ENCODE measurements around the gene TM9SF4. TPM values are rescaled to one million over a fixed set of nuclear protein-coding genes. Genes with fewer than 3 reads are reported as not detected.

The TM9SF4 gene
- total RNA-seq, 1 donor from 2014 or later: 33.5 TPM

DNA sequence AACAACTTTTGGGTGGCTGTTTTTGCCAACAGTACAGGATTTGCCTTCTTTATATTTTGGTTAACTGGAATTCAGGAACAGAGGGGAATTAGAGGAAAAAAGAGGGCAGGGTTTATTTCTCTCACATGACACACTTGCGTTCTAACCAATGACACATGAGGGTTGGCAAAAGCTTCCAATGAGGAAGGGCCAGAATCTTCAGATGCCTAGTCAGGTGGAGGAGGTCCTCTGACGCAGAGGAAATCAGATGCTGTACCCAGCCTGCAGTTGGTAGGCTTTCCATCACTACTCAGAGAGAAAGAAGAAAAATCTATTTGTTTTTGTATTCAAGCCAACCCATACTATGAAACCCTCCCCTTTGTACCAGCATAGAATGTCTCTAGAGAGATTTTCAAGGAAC is 20.8 kb downstream of the TM9SF4 start:
- DNase-seq: no peak

DNA sequence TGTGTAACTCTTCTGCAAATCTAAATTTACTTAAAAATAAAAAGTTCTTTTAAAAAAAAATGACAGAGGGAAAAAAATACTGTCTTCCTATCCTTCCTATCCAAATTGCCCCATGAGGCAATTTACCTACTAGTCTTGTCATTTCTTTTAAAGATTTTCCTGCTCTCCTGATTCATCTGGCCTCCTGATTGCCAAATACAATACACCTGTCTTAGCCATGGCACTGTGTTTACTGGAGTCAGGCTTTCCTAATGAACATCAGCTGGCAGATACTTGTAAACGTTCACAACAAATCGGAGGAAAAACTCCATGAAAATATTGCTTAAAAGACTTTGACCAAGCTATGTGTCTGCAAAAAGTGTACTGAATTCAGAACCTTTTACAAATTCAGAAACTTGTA is 21.5 kb downstream of the TM9SF4 start:
- DNase-seq: no peak

DNA sequence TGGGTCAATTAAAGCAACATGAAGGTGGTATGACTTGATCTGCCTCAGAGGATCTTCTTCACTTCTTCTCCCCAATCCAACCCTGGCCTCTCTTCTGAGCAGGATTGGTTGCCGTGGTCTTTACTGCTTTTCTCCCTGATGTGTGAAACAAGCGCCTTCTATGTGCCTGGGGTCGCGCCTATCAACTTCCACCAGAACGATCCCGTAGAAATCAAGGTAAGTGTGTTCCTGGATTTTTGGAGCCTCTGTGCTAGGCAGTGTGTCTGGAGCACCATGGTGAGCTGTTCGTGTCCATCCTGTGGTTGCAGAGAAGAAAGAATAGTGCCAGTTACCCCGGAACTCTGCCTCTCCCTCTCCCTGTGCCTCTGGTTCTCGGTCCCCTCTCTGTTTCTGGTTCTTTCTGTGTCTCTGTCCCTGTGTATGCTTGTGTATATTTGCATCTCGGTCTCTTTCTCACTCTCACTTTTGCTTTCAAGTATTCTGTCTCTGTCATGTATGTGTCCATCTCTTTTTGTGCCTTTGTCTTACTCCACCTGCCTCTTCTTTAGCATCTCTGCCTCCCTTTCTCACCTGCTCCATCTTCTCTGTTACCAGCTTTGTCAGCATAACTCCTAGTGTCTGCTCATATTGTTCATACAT is 23.5 kb downstream of the TM9SF4 start:
- no peak for DNase-seq

DNA sequence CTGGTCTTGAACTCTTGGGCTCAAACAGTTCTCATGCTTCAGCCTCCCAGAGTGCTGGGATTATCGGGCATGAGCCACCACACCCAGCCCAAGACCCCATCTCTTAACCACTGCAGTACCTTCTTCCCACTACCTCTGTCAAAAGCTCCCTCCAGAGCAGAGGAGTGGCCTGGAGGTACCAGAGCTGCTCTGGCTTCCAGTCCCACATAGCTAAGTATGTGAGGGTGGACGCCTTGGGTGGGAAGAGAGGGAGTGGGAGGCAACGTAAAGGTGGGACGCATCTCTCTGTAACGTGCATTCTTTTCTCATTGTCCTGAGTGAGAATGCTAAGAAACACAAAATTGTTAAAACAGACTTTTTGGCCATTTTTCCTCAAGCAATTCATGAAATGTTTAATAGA is 24.5 kb downstream of the TM9SF4 start:
- no peak for DNase-seq

DNA sequence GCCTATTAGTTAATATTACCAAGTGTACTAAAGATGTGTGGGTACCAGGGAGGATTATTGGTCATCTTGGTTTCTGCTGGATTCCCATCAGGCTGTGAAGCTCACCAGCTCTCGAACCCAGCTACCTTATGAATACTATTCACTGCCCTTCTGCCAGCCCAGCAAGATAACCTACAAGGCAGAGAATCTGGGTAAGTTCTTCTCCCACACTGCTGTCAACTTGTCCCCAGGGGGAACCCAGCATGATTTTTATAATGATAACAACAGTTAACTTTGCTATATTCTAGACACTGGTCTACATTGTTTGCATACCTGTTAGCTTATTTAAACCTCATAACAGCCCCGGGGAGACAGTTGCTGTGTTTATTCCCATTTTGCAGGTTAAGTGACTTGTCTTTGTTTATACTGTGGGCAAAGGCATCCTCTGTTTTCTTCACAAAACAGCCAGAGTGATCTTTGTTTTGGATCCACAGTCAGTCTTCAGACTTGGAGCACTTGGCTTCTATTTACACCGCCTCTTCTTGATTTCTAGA is 26.5 kb downstream of the TM9SF4 start:
- DNase-seq: no peak

DNA sequence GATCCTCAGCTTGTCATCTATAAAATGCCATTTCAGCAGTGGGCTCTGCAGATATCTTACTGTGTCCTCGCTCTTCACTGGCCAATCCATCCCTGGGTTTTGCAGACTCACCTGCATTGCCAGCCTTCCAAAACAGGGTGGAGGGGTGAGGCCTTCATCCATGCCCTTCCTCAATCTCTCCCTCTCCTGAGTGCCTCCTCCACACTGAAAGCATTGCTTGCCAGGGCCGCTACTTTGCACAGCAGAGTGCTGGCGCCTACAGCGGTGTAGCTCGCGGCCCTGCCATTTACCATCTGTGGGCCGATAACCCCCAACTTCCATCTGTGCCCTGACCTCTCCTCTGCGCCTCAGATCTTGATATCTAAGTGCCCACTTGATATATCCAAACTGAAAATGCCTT is 29.4 kb downstream of the TM9SF4 start:
- DNase-seq: no peak

DNA sequence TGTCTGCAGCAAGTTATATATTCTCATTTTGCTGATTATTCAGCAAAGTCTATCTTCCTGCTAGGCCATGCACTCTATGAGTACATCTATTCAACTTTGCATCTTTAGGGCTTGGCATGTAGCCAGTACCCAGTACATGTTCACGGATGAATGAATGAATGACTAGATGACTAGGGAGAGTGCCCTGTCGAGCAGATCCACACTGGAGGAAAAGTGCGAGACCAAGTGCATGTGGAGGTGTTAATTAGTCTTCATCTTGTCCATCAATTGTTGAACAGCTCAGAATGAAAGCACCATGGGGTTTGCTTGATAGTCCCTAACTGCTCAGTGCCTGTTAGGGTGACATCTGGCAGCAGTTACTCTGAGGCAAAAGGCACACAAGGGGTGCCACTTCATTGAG is 30.4 kb downstream of the TM9SF4 start:
- no peak for DNase-seq

DNA sequence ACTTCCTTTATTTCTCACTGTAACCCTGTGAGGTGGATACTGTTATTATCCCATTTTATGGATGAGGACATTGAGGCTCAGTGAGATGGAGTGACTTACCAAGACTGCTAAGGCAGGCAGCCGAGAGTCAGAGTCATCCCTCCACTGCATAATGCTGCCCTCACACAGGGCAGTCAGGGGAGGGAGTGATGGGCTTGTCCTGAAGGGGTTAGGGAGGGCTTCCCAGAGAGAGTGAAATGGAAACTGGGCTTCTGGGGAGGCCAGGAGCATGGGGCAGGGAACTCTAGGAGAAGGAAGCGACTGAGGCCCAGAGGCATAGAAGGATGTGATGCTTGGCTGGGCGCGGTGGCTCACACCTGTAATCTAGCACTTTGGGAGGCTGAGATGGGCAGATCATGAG is 31.1 kb downstream of the TM9SF4 start:
- no peak for DNase-seq

DNA sequence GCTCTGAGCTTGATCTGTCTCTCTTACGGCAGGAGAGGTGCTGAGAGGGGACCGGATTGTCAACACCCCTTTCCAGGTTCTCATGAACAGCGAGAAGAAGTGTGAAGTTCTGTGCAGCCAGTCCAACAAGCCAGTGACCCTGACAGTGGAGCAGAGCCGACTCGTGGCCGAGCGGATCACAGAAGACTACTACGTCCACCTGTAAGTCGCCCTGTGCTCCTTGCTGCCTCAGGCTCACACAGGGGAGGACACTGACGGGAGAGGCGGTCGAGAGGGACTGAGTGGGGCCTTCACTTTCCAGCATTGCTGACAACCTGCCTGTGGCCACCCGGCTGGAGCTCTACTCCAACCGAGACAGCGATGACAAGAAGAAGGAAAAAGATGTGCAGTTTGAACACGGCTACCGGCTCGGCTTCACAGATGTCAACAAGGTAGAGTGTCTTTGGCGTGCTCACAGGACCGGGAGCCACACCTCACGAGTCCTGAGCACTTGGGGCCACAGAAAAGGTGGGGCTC is 32.0 kb downstream of the TM9SF4 start:
- DNase-seq: no peak

DNA sequence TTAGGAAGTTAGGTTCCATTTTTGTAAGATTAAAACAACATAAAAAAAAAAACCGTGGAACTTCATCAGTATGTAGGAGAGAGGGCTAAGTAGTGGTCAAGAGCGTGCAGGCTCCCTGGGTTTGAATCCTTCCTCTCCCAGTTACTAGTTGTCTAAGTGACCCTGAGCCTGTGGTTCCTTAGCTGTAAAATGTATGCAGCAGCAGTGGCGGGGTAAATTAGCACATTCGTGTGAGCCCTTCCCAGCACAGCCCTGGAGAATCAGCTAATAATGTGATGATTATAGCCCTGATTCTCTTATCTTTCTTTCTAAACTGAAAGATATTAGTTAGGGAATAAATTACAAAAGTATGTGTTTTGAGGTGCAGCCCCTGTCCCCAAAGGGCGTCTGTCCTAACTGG is 32.6 kb downstream of the TM9SF4 start:
- no peak for DNase-seq

DNA sequence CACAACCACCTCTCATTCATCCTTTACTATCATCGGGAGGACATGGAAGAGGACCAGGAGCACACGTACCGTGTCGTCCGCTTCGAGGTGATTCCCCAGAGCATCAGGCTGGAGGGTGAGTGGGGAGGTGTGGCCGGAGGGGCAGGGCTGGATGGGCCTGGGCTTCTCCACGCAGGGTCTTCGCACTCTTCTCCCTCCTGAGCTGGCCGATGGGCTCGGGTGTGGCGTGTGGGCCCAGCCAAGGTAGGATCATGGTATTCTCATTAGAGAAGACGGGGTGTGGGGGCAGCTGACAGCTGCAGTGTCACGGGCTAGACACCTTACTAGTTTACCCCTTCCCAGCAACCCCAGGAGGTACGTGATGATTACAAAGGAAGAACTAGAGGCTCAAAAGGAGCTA is 33.5 kb downstream of the TM9SF4 start:
- no peak for DNase-seq

DNA sequence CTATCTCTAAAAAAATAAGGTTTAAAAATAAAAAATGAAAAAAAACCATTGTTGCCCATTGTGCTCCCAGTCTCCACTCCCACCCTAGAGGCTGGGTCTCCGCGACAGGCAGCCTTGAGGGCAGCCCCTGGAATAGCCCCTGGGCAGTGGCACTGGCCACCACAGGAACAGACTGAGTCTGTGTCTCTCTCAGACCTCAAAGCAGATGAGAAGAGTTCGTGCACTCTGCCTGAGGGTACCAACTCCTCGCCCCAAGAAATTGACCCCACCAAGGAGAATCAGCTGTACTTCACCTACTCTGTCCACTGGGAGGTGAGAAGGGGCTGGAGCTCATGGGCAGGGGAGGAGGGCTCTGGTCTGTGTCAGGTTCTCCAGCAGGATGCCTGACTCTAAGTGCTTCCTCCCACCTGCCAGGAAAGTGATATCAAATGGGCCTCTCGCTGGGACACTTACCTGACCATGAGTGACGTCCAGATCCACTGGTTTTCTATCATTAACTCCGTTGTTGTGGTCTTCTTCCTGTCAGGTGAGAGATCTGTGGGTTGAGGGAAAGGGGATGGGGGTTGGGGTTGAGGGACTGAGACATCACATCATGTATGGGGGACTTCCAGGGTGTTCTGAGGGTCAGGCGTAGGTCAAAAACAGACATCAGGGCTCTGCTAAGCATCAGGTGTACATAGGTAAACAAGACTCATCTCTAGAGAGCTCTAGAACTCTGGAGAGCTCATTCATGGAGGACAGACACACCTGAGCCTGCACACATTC is 35.6 kb downstream of the TM9SF4 start:
- no peak for DNase-seq

DNA sequence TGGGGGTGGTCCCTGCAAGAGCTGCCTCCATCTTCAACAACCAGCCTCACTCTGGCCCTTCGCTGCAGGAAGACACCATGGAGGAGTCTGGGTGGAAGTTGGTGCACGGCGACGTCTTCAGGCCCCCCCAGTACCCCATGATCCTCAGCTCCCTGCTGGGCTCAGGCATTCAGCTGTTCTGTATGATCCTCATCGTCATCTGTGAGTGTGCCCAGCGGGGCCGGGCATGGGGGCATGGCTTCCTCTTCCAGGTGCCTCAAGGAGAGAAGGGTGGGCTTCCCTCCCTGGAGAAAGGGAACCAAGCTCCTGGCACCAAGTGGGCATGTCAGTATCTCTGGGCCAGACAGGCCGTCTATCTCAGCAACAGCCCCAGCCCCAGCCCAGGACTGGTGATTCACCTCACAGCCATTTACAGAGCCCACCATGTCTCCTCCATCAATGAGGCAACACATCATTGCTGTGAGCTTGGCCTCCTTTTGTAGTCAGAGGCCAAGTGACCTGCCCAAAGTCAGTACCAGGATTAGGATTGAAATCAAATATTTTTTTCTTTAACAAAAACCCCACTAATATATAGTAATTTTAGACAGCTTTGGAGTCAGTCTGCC is 40.2 kb downstream of the TM9SF4 start:
- no peak for DNase-seq

DNA sequence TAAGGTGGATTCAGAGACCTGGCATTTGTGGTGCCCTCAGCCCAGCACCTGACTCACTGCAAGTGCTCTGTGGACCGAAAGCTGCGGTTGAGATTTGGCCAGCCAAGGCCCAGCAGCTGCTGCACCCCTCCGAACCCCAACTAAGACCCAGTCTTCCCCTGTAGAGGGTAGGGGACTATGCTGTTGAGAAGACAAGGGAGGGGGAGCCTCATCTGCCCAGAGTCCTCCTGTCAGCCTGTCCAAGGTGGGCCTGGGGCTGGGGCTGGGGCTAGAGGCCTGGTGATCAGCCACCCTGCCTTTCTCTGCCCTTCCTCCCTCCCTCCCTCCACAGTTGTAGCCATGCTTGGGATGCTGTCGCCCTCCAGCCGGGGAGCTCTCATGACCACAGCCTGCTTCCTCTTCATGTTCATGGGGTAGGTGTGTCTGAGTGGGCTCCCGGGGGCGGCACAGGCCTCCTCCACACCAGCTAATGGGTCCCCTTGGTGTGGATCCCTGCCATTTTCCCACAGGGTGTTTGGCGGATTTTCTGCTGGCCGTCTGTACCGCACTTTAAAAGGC is 40.9 kb downstream of the TM9SF4 start:
- no peak for DNase-seq

DNA sequence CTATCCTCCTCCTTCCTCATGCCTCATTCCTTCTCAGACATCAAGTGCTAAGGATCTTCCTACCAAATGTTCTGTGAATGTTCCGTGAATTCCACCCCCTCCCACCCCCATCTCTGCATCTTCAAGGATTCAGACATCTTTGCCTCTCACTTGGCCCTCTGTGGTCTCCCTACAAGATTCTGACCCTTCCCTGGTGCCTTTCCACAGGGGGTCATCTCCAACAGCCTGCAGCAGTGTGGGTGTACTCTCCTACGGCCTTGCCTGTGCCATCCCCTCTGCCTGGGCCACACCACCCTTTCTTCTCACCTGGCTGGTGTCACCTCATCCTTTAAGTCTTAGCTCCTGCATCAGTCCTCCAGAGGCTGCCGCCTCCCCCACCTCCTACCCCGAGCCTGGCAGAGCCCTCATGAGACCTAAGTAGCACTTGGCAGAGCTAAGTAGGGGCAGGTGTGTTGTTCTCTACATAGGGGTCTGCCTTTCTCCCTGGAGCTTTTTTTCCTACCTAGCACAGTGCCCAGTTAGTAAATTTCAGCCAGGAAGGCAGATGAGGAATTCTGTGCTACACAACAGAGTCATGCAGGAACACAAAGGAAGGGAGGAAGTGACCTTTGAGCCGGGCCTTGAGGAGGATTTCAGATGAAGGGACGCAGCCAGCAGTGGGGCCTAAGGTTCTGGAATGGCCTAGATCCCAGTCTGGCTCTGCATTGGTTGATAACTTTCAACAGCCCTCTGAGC is 43.1 kb downstream of the TM9SF4 start:
- peak; percentile 71 for DNase-seq

DNA sequence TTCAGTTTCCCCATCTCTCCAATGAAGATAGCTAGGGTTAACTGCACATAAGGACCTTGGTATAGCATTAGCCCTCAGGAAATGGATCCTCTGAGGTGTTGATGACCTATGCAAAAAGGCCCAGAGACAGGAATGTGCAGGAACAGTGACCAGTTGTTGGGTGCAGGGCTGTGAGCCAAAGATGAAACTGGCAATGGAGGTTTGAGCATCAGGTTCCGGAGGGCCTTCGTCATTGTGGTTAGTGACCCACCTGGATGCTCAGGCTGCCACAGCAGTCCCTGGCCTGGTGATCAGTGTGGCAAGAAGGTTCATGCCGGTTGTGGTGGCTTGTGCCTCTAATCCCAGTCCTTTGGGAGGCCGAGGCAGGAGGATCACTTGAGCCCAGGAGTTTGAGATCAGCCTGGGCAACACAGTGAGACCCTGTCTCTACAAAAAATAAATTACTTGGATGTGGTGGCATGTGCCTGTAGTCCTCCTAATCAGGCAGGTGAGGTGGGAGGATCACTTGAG is 43.7 kb downstream of the TM9SF4 start:
- DNase-seq: no peak

DNA sequence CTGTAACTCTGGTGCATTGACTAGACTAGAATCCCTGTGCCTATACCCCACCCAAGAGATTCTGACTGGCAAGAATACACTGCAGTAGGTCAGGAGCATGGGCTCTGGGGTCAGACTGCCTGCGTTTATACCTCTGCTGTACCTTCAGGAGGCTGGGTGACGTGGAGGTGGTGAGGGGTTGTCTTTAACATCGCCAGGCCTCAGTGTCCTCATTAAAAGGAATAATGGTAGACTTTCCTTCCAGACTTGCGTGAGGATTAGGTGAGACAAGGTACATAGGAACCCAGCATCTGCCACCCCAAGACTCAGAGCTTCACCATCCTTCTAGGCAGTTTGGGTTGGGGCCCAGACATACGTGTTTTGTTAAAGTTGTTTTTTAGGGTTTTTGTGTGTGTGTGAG is 44.3 kb downstream of the TM9SF4 start:
- no peak for DNase-seq

DNA sequence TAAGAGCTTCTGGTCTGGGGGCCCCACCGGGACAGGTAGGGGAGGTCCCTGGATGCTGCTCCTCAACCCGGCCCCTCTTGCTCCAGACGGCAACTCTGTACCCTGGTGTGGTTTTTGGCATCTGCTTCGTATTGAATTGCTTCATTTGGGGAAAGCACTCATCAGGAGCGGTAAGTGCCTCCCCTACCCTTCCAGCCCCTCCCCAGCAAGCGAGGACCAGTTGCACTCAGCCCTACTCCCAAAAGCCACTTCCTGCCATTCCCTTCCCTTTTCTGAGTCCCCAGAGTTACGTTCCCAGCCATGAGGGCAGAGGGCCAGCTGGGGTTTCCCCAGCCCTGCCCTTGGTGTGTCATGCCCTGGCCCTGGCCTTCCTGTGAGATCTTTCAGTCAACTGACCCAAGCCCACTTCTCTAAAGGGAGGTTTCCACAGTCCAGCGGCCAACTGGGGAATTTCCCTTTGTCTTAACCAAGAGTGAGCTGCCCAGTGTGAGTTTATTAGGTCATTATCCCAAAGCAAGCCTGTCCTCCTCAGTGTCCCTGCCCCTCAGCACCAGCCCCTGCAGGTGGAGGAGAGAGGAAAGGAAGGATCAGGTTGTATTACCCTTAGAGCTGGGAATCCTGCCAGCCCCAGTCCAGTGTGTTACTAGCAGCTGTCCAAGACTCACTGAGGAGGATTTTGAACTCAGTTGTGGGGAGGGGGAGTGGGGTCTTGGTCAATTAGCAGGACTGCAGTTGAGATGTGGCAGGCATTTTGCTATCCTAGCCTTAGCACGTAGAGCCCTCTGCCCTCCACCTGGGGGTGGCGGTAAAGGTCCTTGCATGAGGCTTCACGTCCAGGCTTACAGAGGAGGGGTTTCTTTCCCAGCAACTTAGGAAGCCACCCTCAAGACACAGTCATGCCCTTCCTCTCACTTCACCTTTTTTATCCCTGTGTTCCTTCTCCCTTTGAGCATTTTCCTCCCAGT is 45.8 kb downstream of the TM9SF4 start:
- peak; percentile 88 for DNase-seq

DNA sequence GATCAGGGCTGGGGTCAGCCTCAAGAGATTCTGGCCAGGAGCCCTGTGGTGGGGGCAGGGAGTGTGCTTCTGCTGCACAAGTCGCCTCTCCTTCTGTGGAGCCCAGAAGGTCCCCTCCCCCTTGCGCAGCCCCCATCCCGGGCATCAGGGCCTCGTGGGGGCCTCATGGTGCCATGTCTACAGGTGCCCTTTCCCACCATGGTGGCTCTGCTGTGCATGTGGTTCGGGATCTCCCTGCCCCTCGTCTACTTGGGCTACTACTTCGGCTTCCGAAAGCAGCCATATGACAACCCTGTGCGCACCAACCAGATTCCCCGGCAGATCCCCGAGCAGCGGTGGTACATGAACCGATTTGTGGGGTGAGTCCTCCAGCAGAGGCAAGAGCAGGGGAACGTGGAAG is 48.1 kb downstream of the TM9SF4 start:
- no peak for DNase-seq

DNA sequence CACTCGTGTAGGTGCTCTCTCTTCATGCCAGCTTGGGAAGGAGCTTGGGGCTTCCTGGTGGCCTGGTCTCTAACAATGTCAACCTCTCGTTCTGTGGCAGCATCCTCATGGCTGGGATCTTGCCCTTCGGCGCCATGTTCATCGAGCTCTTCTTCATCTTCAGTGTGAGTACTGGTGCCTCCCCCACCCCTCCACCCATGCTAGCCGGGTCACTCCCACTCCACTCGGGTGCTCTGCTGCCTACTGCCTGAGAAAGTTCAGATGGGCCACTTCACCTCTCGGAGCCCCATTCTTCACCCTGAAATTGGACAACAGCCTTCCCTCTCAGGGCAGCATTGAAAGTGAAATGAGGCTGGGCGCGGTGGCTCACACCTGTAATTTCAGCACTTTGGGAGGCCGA is 48.8 kb downstream of the TM9SF4 start:
- no peak for DNase-seq

Data from dermis blood vessel endothelial cell (primary cell).